ENCODE measurements around the gene LRMDA. TPM values are rescaled to one million over a fixed set of nuclear protein-coding genes. Genes with fewer than 3 reads are reported as not detected.

LRMDA gene
- total and polyA plus RNA-seq, 2 of the 8 experiments (the other 6 are each of a cell fraction or from before 2014, with no cell fraction given): 0.86 to 2.8 TPM

DNA sequence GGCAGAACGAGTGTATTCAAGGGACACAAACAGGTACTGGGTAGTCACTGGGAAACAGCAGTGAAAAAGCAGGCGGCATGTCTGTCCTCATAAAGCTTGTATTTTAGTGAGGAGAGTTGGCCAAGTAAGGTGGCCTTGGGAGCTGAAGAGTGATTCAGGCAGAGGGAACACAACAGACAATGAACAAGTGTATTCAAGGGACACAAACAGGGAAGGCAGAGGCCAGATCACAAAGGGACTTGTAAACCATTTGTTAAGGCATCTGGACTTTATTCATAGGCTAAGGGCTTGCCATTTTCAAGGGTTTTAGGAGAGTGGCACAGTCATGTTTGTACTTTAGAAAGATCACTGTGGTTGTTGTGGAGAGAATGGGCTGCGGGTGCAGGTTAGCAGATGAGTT, 49.0 kb downstream of the LRMDA start:
- Histone ChIP-seq H3K4ac (replicated peaks; ENCODE audit: insufficient read length, low read depth, low read length) (no peak overlapping the region), H3K18ac (ENCODE audit: extremely low read depth, low read length) (no peak overlapping the region), H3K9ac (replicated peaks in 1 of 4; ENCODE audit: extremely low read depth in 1 of 4, low read depth in 3 of 4, low read length in 3 of 4) (no peak overlapping the region), H2BK5ac (ENCODE audit: low read depth, low read length) (no peak overlapping the region), H4K91ac (replicated peaks; ENCODE audit: insufficient read length, low read length) (no peak overlapping the region), H3K4me3 (ENCODE audit: extremely low read depth in 1 of 4, insufficient read depth in 2 of 4, low read depth in 3 of 4, low read length in 4 of 4) (no peak overlapping the region), H3K27me3 (replicated peaks in 1 of 4; ENCODE audit: control insufficient read depth in 3 of 4, extremely low read depth in 1 of 4, insufficient read depth in 3 of 4, low read length in 3 of 4) (no peaks in the 10 kb centered on the region), H2AFZ (ENCODE audit: low read length) (no peak overlapping the region), H2BK120ac (replicated peaks; ENCODE audit: low read depth, low read length) (no peak overlapping the region), H3K9me3 (ENCODE audit: insufficient read depth in 2 of 2, low read depth in 1 of 2, low read length in 1 of 2) (no peaks in the 10 kb centered on the region), H4K5ac (ENCODE audit: insufficient read length, low read depth, low read length) (no peak overlapping the region), H4K8ac (ENCODE audit: extremely low read depth, insufficient read depth, low read length) (no peak overlapping the region), H4K20me1 (replicated peaks in 1 of 2; ENCODE audit: control insufficient read depth in 1 of 2, insufficient read depth in 2 of 2, low read length in 2 of 2) (no peaks in the 10 kb centered on the region), H3K4me1 (replicated peaks in 1 of 4; ENCODE audit: control insufficient read depth in 3 of 4, insufficient read depth in 4 of 4, low read length in 3 of 4) (peaks cover 0 to 8% (median 0%) of the 10 kb centered on the region in 4 experiments; a peak in 2 of 7 replicates), H3K36me3 (ENCODE audit: control insufficient read depth in 2 of 4, insufficient read depth in 4 of 4, low read length in 3 of 4) (no peaks in the 10 kb centered on the region), H3K27ac (ENCODE audit: low read depth, low read length) (no peak overlapping the region), H3K23me2 (ENCODE audit: low read depth, low read length) (no peaks in the 10 kb centered on the region), H3K56ac (replicated peaks; ENCODE audit: insufficient read length, low read depth, low read length) (no peak overlapping the region), H3K4me2 (ENCODE audit: insufficient read depth in 1 of 2, low read depth in 2 of 2, low read length in 2 of 2) (no peak overlapping the region), H3K23ac (ENCODE audit: insufficient read length) (no peak overlapping the region), H3K79me1 (ENCODE audit: low read depth, low read length) (no peaks in the 10 kb centered on the region), H2AK5ac (ENCODE audit: low read depth, low read length) (no peak overlapping the region), H2BK12ac (ENCODE audit: low read depth, low read length) (no peak overlapping the region), H2BK20ac (ENCODE audit: low read length) (no peak overlapping the region), H3K14ac (ENCODE audit: insufficient read length) (no peak overlapping the region), H2BK15ac (ENCODE audit: low read length) (no peak overlapping the region), H3K79me2 (ENCODE audit: control insufficient read depth in 1 of 2, insufficient read depth in 2 of 2, low read length in 2 of 2) (no peaks in the 10 kb centered on the region)
- ChIA-PET CTCF (ENCODE audit: partially characterized antibody) (no interaction called here), POLR2A (ENCODE audit: partially characterized antibody) (no interaction called here)
- 93% methylated on average over 3 of the region's 3 CpGs; no CpG with 5 or more reads in 1 of the 2 experiments for WGBS, 2 experiments (ENCODE audit: extremely low coverage in 1 of 2, insufficient coverage in 1 of 2, insufficient read length in 1 of 2, insufficient replicate concordance in 2 of 2, low coverage in 1 of 2, low lambda C conversion rate in 2 of 2, missing lambda C conversion rate in 1 of 2)
- DNase-seq (ENCODE audit: low read depth in 1 of 2, low spot score in 2 of 2) (no peak), FAIRE-seq (no peak)
- TF ChIP-seq RAD21 (IDR thresholded peaks at IDR 0.05 in 1 of 2, conservative IDR thresholded peaks at IDR 0.05 in 1 of 2; ENCODE audit: low read depth in 2 of 2, low read length in 2 of 2) (no peak), RNF2 (IDR thresholded peaks at IDR 0.05; ENCODE audit: borderline replicate concordance, low read depth, low read length, missing control alignments, poor library complexity, severe bottlenecking) (no peak), KDM1A (IDR thresholded peaks at IDR 0.05; ENCODE audit: borderline replicate concordance, low read length) (no peak)
- TF ChIP-seq, protein P1, sequence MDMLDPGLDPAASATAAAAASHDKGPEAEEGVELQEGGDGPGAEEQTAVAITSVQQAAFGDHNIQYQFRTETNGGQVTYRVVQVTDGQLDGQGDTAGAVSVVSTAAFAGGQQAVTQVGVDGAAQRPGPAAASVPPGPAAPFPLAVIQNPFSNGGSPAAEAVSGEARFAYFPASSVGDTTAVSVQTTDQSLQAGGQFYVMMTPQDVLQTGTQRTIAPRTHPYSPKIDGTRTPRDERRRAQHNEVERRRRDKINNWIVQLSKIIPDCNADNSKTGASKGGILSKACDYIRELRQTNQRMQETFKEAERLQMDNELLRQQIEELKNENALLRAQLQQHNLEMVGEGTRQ (IDR thresholded peaks at IDR 0.05; ENCODE audit: low read length): no peak
